Mammary epithelial cell (primary cell): ENCODE results near the gene LRP2.

Experiments used
- EZH2 ChIP-seq: IDR thresholded peaks from 2 replicates; pipeline ENCODE4 v1.6.1; 2012; ENCODE audit warnings: low read length, inconsistent platforms, borderline replicate concordance
- TF ChIP-seq, protein P1 (sequence below), 2 donors: IDR thresholded peaks in 1 of 2; conservative IDR thresholded peaks in 1 of 2; 2 replicates each; pipeline ENCODE4 v1.5.1; 2011 to 2012; ENCODE audit warnings: inconsistent platforms in 2 of 2, low read length in 2 of 2, mild to moderate bottlenecking in 2 of 2, control low read depth in 1 of 2, low read depth in 1 of 2; ENCODE audit not compliant: insufficient read depth in 1 of 2; ENCODE audit errors: extremely low read depth in 1 of 2

DNA sequence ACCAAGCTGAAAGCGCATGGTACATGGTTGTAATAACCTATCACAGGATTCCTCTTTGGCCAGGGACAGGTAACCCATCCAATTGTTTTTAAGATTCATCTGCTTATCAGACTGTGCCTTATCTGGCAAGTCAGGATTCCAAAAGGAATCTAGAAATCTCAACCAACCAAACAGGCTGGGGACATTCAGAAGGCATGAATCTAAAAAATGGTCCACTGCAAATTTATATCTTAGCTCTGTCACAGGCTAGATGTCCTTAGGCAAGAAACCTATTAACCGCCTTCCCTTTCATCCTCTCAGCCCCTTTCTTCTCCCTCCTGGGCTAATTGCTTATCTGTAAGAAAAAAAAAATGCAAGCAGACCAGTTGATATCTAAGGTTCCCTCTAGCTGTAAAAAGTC is 4.3 kb downstream of the LRP2 start:
- TF ChIP-seq, protein P1, sequence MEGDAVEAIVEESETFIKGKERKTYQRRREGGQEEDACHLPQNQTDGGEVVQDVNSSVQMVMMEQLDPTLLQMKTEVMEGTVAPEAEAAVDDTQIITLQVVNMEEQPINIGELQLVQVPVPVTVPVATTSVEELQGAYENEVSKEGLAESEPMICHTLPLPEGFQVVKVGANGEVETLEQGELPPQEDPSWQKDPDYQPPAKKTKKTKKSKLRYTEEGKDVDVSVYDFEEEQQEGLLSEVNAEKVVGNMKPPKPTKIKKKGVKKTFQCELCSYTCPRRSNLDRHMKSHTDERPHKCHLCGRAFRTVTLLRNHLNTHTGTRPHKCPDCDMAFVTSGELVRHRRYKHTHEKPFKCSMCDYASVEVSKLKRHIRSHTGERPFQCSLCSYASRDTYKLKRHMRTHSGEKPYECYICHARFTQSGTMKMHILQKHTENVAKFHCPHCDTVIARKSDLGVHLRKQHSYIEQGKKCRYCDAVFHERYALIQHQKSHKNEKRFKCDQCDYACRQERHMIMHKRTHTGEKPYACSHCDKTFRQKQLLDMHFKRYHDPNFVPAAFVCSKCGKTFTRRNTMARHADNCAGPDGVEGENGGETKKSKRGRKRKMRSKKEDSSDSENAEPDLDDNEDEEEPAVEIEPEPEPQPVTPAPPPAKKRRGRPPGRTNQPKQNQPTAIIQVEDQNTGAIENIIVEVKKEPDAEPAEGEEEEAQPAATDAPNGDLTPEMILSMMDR (conservative IDR thresholded peaks at IDR 0.05 in 1 of 2, IDR thresholded peaks at IDR 0.05 in 1 of 2; ENCODE audit: extremely low read depth in 1 of 2, insufficient read depth in 1 of 2, low read depth in 1 of 2, low read length in 2 of 2): no peak
- TF ChIP-seq EZH2: no peak
